Measurements from ENCODE around the gene GSDME.
"Not testable (repeated sequence)": the region's sequence is repeated elsewhere in the genome, so short reads cannot be mapped to it uniquely, and the experiment has no call there.

Gene GSDME

GRCh38 chr7:24757353-24758275 is at the start of gene GSDME:
TSS of gene GSDME (minus strand) at chr7:24757464. CDS start at chr7:24749774, 7,690 bp downstream.
- DNase-seq = peak; percentile 63

GRCh38 chr7:24802300-24802699 is 45.0 kb upstream of the GSDME start:
- DNase-seq = no peak

- DNase-seq = no peak
Observed at GRCh38 chr7:24801883-24802282, 44.6 kb upstream of the GSDME start.

- no peak for DNase-seq
Observed at GRCh38 chr7:24800667-24801066, 43.4 kb upstream of the GSDME start.

- no peak for DNase-seq
Observed at GRCh38 chr7:24800073-24800472, 42.8 kb upstream of the GSDME start.

- DNase-seq = no peak
Observed at GRCh38 chr7:24799506-24799905, 42.2 kb upstream of the GSDME start.

GRCh38 chr7:24798261-24798660 is 41.0 kb upstream of the GSDME start:
- DNase-seq = no peak

- no peak for DNase-seq
Observed at GRCh38 chr7:24797270-24797669, 40.0 kb upstream of the GSDME start.

GRCh38 chr7:24795407-24795767 is 38.1 kb upstream of the GSDME start:
- DNase-seq = no peak

GRCh38 chr7:24794751-24795406 is 37.6 kb upstream of the GSDME start:
- not testable (repeated sequence) for DNase-seq

- no peak for DNase-seq
Observed at GRCh38 chr7:24793982-24794648, 36.9 kb upstream of the GSDME start.

- DNase-seq = no peak
Observed at GRCh38 chr7:24788961-24789576, 31.8 kb upstream of the GSDME start.

GRCh38 chr7:24788075-24788474 is 30.8 kb upstream of the GSDME start:
- no peak for DNase-seq

GRCh38 chr7:24786941-24787340 is 29.7 kb upstream of the GSDME start:
- DNase-seq = peak; percentile 95

- no peak for DNase-seq
Observed at GRCh38 chr7:24786306-24786705, 29.0 kb upstream of the GSDME start.

GRCh38 chr7:24784277-24784676 is 27.0 kb upstream of the GSDME start:
- DNase-seq = no peak

- no peak for DNase-seq
Observed at GRCh38 chr7:24783698-24784097, 26.4 kb upstream of the GSDME start.

GRCh38 chr7:24781106-24781505 is 23.8 kb upstream of the GSDME start:
- no peak for DNase-seq

GRCh38 chr7:24779283-24779655 is 22.0 kb upstream of the GSDME start:
- DNase-seq = no peak

- DNase-seq = peak; percentile 88
Observed at GRCh38 chr7:24778543-24779282, 21.4 kb upstream of the GSDME start.

- DNase-seq = no peak
Observed at GRCh38 chr7:24777806-24778205, 20.5 kb upstream of the GSDME start.

GRCh38 chr7:24773646-24774045 is 16.4 kb upstream of the GSDME start:
- DNase-seq = no peak

GRCh38 chr7:24769851-24770250 is 12.6 kb upstream of the GSDME start:
- DNase-seq = no peak
